Lower leg skin (tissue), 3 donors: Measurements from ENCODE around the gene TADA3.

Experiments
- POLR2A ChIP-seq, 2 donors: fragments of 450-650 bp; IDR thresholded peaks; one replicate each; pipeline ENCODE4 v1.6.1; 2016 to 2017; ENCODE audit warnings: antibody characterized with exemption in 2 of 2, mild to moderate bottlenecking in 1 of 2, moderate library complexity in 1 of 2
- TF ChIP-seq, protein P1 (sequence below), 3 donors: fragments of 450-650 bp; IDR thresholded peaks; one replicate each; pipeline ENCODE4 v1.5.1; 2016; ENCODE audit warnings: antibody characterized with exemption in 3 of 3, mild to moderate bottlenecking in 3 of 3, moderate library complexity in 2 of 3

DNA sequence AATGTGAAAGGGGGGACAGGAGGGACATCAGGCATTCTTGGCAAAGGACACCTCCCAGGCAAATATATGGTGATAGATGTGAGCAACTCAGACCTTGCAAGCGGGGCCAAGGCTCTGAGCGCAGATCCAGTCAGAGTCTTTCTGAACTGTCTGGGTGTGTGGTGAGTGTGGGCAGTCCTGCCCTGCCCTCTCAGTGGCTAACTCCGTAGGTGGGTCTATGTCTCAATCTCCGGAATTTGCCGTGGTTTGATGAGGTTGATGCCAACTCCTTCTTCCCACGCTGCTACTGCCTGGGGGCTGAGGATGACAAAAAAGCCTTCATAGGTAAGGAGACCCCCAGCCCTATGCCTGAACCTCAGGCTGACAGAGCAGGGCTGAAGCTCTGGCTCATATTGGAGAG is 25.2 kb upstream of the TADA3 start:
- TF ChIP-seq, protein P1, sequence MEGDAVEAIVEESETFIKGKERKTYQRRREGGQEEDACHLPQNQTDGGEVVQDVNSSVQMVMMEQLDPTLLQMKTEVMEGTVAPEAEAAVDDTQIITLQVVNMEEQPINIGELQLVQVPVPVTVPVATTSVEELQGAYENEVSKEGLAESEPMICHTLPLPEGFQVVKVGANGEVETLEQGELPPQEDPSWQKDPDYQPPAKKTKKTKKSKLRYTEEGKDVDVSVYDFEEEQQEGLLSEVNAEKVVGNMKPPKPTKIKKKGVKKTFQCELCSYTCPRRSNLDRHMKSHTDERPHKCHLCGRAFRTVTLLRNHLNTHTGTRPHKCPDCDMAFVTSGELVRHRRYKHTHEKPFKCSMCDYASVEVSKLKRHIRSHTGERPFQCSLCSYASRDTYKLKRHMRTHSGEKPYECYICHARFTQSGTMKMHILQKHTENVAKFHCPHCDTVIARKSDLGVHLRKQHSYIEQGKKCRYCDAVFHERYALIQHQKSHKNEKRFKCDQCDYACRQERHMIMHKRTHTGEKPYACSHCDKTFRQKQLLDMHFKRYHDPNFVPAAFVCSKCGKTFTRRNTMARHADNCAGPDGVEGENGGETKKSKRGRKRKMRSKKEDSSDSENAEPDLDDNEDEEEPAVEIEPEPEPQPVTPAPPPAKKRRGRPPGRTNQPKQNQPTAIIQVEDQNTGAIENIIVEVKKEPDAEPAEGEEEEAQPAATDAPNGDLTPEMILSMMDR (IDR thresholded peaks at IDR 0.05) = no peak
- TF ChIP-seq POLR2A (IDR thresholded peaks at IDR 0.05) = no peak
